Measurements from ENCODE around the gene CD200R1.

The CD200R1 gene

GRCh38 chr3:112973325-112974177 is 1.4 kb downstream of the CD200R1 start:
- peak overlapping the region; percentile 66 for H2AFZ ChIP-seq (ENCODE audit: low read depth, low read length, severe bottlenecking)
- peak overlapping the region; percentile 71 for H3K27ac ChIP-seq (ENCODE audit: low read depth, low read length)
- no peaks in the 10 kb centered on the region for H4K20me1 ChIP-seq (ENCODE audit: low read depth, low read length)
- H3K4me2 ChIP-seq (ENCODE audit: low read depth, low read length, poor library complexity, severe bottlenecking), result peak overlapping the region; percentile 58
- TF ChIP-seq CTCF (IDR thresholded peaks at IDR 0.05; ENCODE audit: insufficient read depth, low read length, poor library complexity, severe bottlenecking), result no peak
- TF ChIP-seq EZH2phosphoT487 (conservative IDR thresholded peaks at IDR 0.05; ENCODE audit: low read length), result no peak
- H3K27me3 ChIP-seq (ENCODE audit: low read length), result no peaks in the 10 kb centered on the region
- peaks cover 5% of the 10 kb centered on the region; the same call in 1 of the 2 replicates for H3F3A ChIP-seq (ENCODE audit: insufficient read depth)
- H3K4me3 ChIP-seq (ENCODE audit: insufficient read depth, low read length, poor library complexity, severe bottlenecking), result peak overlapping the region; percentile 38
- H3K9me3 ChIP-seq (ENCODE audit: insufficient read depth, low read length), result no peaks in the 10 kb centered on the region
- no peaks in the 10 kb centered on the region; the same call in 1 of the 2 replicates for H3K79me2 ChIP-seq (ENCODE audit: insufficient read depth, low read length)
- H3K9me2 ChIP-seq (replicated peaks; ENCODE audit: insufficient read depth, low read length), result no peaks in the 10 kb centered on the region
- no peaks in the 10 kb centered on the region for H3K36me3 ChIP-seq (ENCODE audit: low read length)
- H3K9ac ChIP-seq (ENCODE audit: low read length), result peak overlapping the region; percentile 37

GRCh38 chr3:112972158-112972557 is 2.7 kb downstream of the CD200R1 start:
- Histone ChIP-seq H4K20me1 (ENCODE audit: low read depth, low read length) (no peaks in the 10 kb centered on the region), H3K79me2 (ENCODE audit: insufficient read depth, low read length) (no peaks in the 10 kb centered on the region; the same call in 1 of the 2 replicates), H3K27me3 (ENCODE audit: low read length) (no peaks in the 10 kb centered on the region), H3K9me2 (replicated peaks; ENCODE audit: insufficient read depth, low read length) (no peaks in the 10 kb centered on the region), H3K9me3 (ENCODE audit: insufficient read depth, low read length) (no peaks in the 10 kb centered on the region), H3F3A (ENCODE audit: insufficient read depth) (peaks cover 5% of the 10 kb centered on the region; the same call in 1 of the 2 replicates), H3K9ac (ENCODE audit: low read length) (peak overlapping the region; percentile 37), H3K4me3 (ENCODE audit: insufficient read depth, low read length, poor library complexity, severe bottlenecking) (peak overlapping the region; percentile 38), H3K36me3 (ENCODE audit: low read length) (no peaks in the 10 kb centered on the region), H2AFZ (ENCODE audit: low read depth, low read length, severe bottlenecking) (no peak overlapping the region), H3K4me2 (ENCODE audit: low read depth, low read length, poor library complexity, severe bottlenecking) (peak overlapping the region; percentile 58), H3K27ac (ENCODE audit: low read depth, low read length) (peak overlapping the region; percentile 71; the same call in 1 of the 2 replicates)
- TF ChIP-seq CTCF (IDR thresholded peaks at IDR 0.05; ENCODE audit: insufficient read depth, low read length, poor library complexity, severe bottlenecking), result peak; percentile 39
- TF ChIP-seq EZH2phosphoT487 (conservative IDR thresholded peaks at IDR 0.05; ENCODE audit: low read length), result no peak

- Histone ChIP-seq H3K4me2 (ENCODE audit: low read depth, low read length, poor library complexity, severe bottlenecking) (peak overlapping the region; percentile 30), H3K79me2 (ENCODE audit: insufficient read depth, low read length) (no peaks in the 10 kb centered on the region), H4K20me1 (ENCODE audit: low read depth, low read length) (no peaks in the 10 kb centered on the region), H3K9me2 (replicated peaks; ENCODE audit: insufficient read depth, low read length) (no peaks in the 10 kb centered on the region), H3K4me3 (ENCODE audit: insufficient read depth, low read length, poor library complexity, severe bottlenecking) (no peak overlapping the region), H3K9ac (ENCODE audit: low read length) (no peak overlapping the region), H3K27me3 (ENCODE audit: low read length) (no peaks in the 10 kb centered on the region), H3K36me3 (ENCODE audit: low read length) (no peaks in the 10 kb centered on the region), H3K9me3 (ENCODE audit: insufficient read depth, low read length) (peaks cover 5% of the 10 kb centered on the region; the same call in 1 of the 2 replicates), H2AFZ (ENCODE audit: low read depth, low read length, severe bottlenecking) (no peak overlapping the region), H3F3A (ENCODE audit: insufficient read depth) (no peaks in the 10 kb centered on the region), H3K27ac (ENCODE audit: low read depth, low read length) (peak overlapping the region; percentile 31; the same call in 1 of the 2 replicates)
- TF ChIP-seq CTCF (IDR thresholded peaks at IDR 0.05; ENCODE audit: insufficient read depth, low read length, poor library complexity, severe bottlenecking), result no peak
- no peak for TF ChIP-seq EZH2phosphoT487 (conservative IDR thresholded peaks at IDR 0.05; ENCODE audit: low read length)
Measured at GRCh38 chr3:112967828-112968227, 7.1 kb downstream of the CD200R1 start.

Data from SU-DHL-6 (cell line).